Tibial nerve (tissue), 4 donors: ENCODE results near the gene CXorf49.
"Not testable (repeated sequence)": the region's sequence is repeated elsewhere in the genome, so short reads cannot be mapped to it uniquely, and the experiment has no call there.

ENCODE experiments used
- CTCF ChIP-seq, 5 experiments: fragments of 200-600 bp in 3 of 5; fragments of 450-650 bp in 2 of 5; sonication (generic) in 3 of 5; IDR thresholded peaks; one replicate each; pipeline ENCODE4 v1.5.1; 2016 to 2019; ENCODE audit warnings: antibody characterized with exemption in 5 of 5, mild to moderate bottlenecking in 3 of 5, moderate library complexity in 2 of 5
- EP300 ChIP-seq, 2 donors: sonication (generic); formaldehyde crosslinking; IDR thresholded peaks; one replicate each; pipeline ENCODE4 v1.6.1; 2017; ENCODE audit warnings: antibody characterized with exemption in 2 of 2, mild to moderate bottlenecking in 1 of 2
- POLR2A ChIP-seq, 2 donors: fragments of 450-650 bp; IDR thresholded peaks; one replicate each; pipeline ENCODE4 v1.6.1; 2017; ENCODE audit warnings: antibody characterized with exemption in 2 of 2, mild to moderate bottlenecking in 2 of 2, moderate library complexity in 2 of 2

GRCh38 chrX:71676068-71676795 is 41.9 kb downstream of the CXorf49 start:
- not testable (repeated sequence) for TF ChIP-seq CTCF, EP300, POLR2A (IDR thresholded peaks at IDR 0.05)
